Left lung (tissue), 10 donors: Measurements from ENCODE around the gene LRP11. TPM values are rescaled to one million over a fixed set of nuclear protein-coding genes. Genes with fewer than 3 reads are reported as not detected.

Experiments
- ATAC-seq: fragments of 200-7000 bp; cut with Tn5 transposase; one replicate; pipeline ENCODE4 v1.9.1; 2020; ENCODE audit warnings: moderate library complexity
- DNase-seq, 4 donors: peaks; one replicate each; pipeline ENCODE4 v3.0.0-alpha.2; 2013 to 2020
- H3K27ac ChIP-seq, 2 donors: fragments of 200-600 bp; sonication (generic) in 1 of 2; one replicate each; pipeline versions ENCODE4 v1.5.0 to v1.8.0; 2020 to 2021
- H3K27me3 ChIP-seq, 2 donors: fragments of 200-600 bp; sonication (generic) in 1 of 2; one replicate each; pipeline versions ENCODE4 v1.5.0 to v1.8.0; 2020 to 2021
- H3K36me3 ChIP-seq, 2 donors: fragments of 200-600 bp; sonication (generic) in 1 of 2; one replicate each; pipeline versions ENCODE4 v1.5.0 to v1.8.0; 2020 to 2021
- H3K4me1 ChIP-seq, 2 donors: fragments of 200-600 bp; one replicate each; pipeline ENCODE4 v1.8.0; 2021
- H3K4me3 ChIP-seq, 2 donors: fragments of 200-600 bp; sonication (generic) in 1 of 2; one replicate each; pipeline versions ENCODE4 v1.5.0 to v1.8.0; 2020 to 2021; ENCODE audit warnings: mild to moderate bottlenecking in 1 of 2
- H3K9me3 ChIP-seq, 2 donors: fragments of 200-600 bp; sonication (generic) in 1 of 2; one replicate each; pipeline versions ENCODE4 v1.5.0 to v1.8.0; 2020 to 2021
- CTCF ChIP-seq, 2 donors: fragments of 200-600 bp; sonication (generic) in 1 of 2; IDR thresholded peaks; one replicate each; pipeline versions ENCODE4 v1.5.0 to v1.8.0; 2021; ENCODE audit warnings: antibody characterized with exemption in 2 of 2
- intact Hi-C, 2 donors: fragments of 100-400 bp; cut with DNase I; formaldehyde crosslinking; loops; one replicate each; pipeline versions ENCODE4 v1.11.2 to v1.14.2; 2022
- polyA plus RNA-seq, 6 donors: library from polyadenylated mRNA; unstranded; fragments of 120-200 nt; gene quantifications; one replicate each; pipeline ENCODE4 v1.2.1, GENCODE V29; 2013; ENCODE audit not compliant: insufficient read length in 6 of 6
- total RNA-seq, 2 donors: library from RNA; stranded (reverse); fragmentation: NEBNext Ultra II Directional; extraction: Animal tissue kit (Norgen Biotek cat#: 25700); gene quantifications; one replicate each; pipeline ENCODE4 v1.2.1, GENCODE V29; 2021
- donor health status: DM: no; HTN: yes; CAD: no.
- donor health status: DM: no; HTN: no; CAD: no.

The LRP11 gene
- total and polyA plus RNA-seq, 8 donors: 30.1 to 42.6 (median 36.4) TPM

GRCh38 chr6:149859938-149860337, 4.2 kb downstream of the LRP11 start:
- intact Hi-C loops: no loop called here
- peaks cover 0 to 20% of the 10 kb centered on the region in 2 donors for H3K27me3 ChIP-seq
- ATAC-seq (no peak), DNase-seq (no peak)
- TF ChIP-seq CTCF (IDR thresholded peaks at IDR 0.05): no peak
- H3K36me3 ChIP-seq: no peaks in the 10 kb centered on the region
- peaks cover 18 to 42% of the 10 kb centered on the region in 2 donors for H3K4me1 ChIP-seq
- no peak overlapping the region for H3K4me3 ChIP-seq
- H3K27ac ChIP-seq: no peak overlapping the region
- no peaks in the 10 kb centered on the region for H3K9me3 ChIP-seq

- Histone ChIP-seq H3K4me3 (no peak overlapping the region), H3K9me3 (no peaks in the 10 kb centered on the region), H3K27me3 (peaks cover 0 to 20% of the 10 kb centered on the region in 2 donors), H3K4me1 (peaks cover 17 to 41% of the 10 kb centered on the region in 2 donors), H3K27ac (no peak overlapping the region), H3K36me3 (no peaks in the 10 kb centered on the region)
- TF ChIP-seq CTCF (IDR thresholded peaks at IDR 0.05): no peak
- intact Hi-C loops: no loop called here
- ATAC-seq (no peak), DNase-seq (peak in 1 of 4 donors; percentile 66)
Measured at GRCh38 chr6:149859368-149859767, 4.8 kb downstream of the LRP11 start.

GRCh38 chr6:149857541-149857940, 6.6 kb downstream of the LRP11 start:
- DNase-seq (no peak), ATAC-seq (no peak)
- Histone ChIP-seq H3K4me1 (peaks cover 18 to 39% of the 10 kb centered on the region in 2 donors), H3K4me3 (no peak overlapping the region), H3K36me3 (no peaks in the 10 kb centered on the region), H3K27ac (no peak overlapping the region), H3K27me3 (peaks cover 0 to 6% of the 10 kb centered on the region in 2 donors), H3K9me3 (no peaks in the 10 kb centered on the region)
- intact Hi-C loops: no loop called here
- no peak for TF ChIP-seq CTCF (IDR thresholded peaks at IDR 0.05)

GRCh38 chr6:149856256-149856994, 7.7 kb downstream of the LRP11 start:
- no peak for TF ChIP-seq CTCF (IDR thresholded peaks at IDR 0.05)
- DNase-seq (no peak), ATAC-seq (no peak)
- Histone ChIP-seq H3K4me3 (no peak overlapping the region), H3K36me3 (no peaks in the 10 kb centered on the region), H3K9me3 (no peaks in the 10 kb centered on the region), H3K27ac (peak overlapping the region in 1 of 2 donors; percentile 11), H3K27me3 (no peaks in the 10 kb centered on the region), H3K4me1 (peaks cover 27 to 41% of the 10 kb centered on the region in 2 donors)
- intact Hi-C loops: no loop called here

- no peaks in the 10 kb centered on the region for H3K9me3 ChIP-seq
- intact Hi-C loops: no loop called here
- peaks cover 28 to 38% of the 10 kb centered on the region in 2 donors for H3K4me1 ChIP-seq
- H3K27me3 ChIP-seq: no peaks in the 10 kb centered on the region
- TF ChIP-seq CTCF (IDR thresholded peaks at IDR 0.05): no peak
- peak overlapping the region; percentile 31 to 62 for H3K27ac ChIP-seq
- ATAC-seq: no peak
- no peak for DNase-seq
- H3K36me3 ChIP-seq: no peaks in the 10 kb centered on the region
- no peak overlapping the region for H3K4me3 ChIP-seq
Measured at GRCh38 chr6:149855741-149856140, 8.4 kb downstream of the LRP11 start.
